K562 (cell line): Measurements from ENCODE around the gene MBD5. TPM values are rescaled to one million over a fixed set of nuclear protein-coding genes. Genes with fewer than 3 reads are reported as not detected.

ENCODE experiments used
- ARID2 ChIP-seq: fragments of 450-650 bp; IDR thresholded peaks from 2 replicates; pipeline ENCODE4 v1.6.1; 2017; ENCODE audit warnings: antibody characterized with exemption, mild to moderate bottlenecking
- DLX4 ChIP-seq: fragments of 250-450 bp; sonication (Bioruptor Pico); IDR thresholded peaks from 2 replicates; pipeline ENCODE4 v1.6.1; 2021; ENCODE audit warnings: mild to moderate bottlenecking
- FIP1L1 ChIP-seq: fragments of 200-400 bp; formaldehyde crosslinking; IDR thresholded peaks from 2 replicates; pipeline ENCODE4 v1.6.1; 2018; ENCODE audit warnings: mild to moderate bottlenecking, low read depth, low read length; ENCODE audit not compliant: poor library complexity, severe bottlenecking
- PHF21A ChIP-seq: fragments of 450-650 bp; IDR thresholded peaks from 2 replicates; pipeline ENCODE4 v1.6.1; 2017; ENCODE audit warnings: low read depth, borderline replicate concordance
- PURB ChIP-seq: sonication (generic); formaldehyde crosslinking; IDR thresholded peaks from 2 replicates; pipeline ENCODE4 v1.9.0; 2021; ENCODE audit warnings: low read depth, mild to moderate bottlenecking, missing genetic modification reagents
- SIX5 ChIP-seq, 2 experiments: IDR thresholded peaks; 2 replicates each; pipeline ENCODE4 v1.6.1; 2011; ENCODE audit warnings: low read length in 2 of 2, borderline replicate concordance in 1 of 2, low read depth in 1 of 2, mild to moderate bottlenecking in 1 of 2, moderate library complexity in 1 of 2; ENCODE audit not compliant: insufficient read depth in 1 of 2
- TBL1XR1 ChIP-seq, 2 experiments: IDR thresholded peaks; 2 replicates each; pipeline ENCODE4 v1.6.1; 2012; ENCODE audit warnings: improper control_type of control experiment in 2 of 2, low read length in 2 of 2, mild to moderate bottlenecking in 1 of 2
- THRA ChIP-seq: fragments of 450-650 bp; IDR thresholded peaks from 2 replicates; pipeline ENCODE4 v1.6.1; 2017; ENCODE audit warnings: mild to moderate bottlenecking, moderate library complexity
- THRAP3 ChIP-seq: fragments of 450-650 bp; IDR thresholded peaks from 2 replicates; pipeline ENCODE4 v1.6.1; 2016; ENCODE audit warnings: mild to moderate bottlenecking, inconsistent platforms, borderline replicate concordance
- ZNF224 ChIP-seq: sonication (generic); formaldehyde crosslinking; IDR thresholded peaks from 2 replicates; pipeline ENCODE4 v1.8.0; 2022; ENCODE audit warnings: mild to moderate bottlenecking, missing genetic modification reagents
- ZNF707 ChIP-seq: fragments of 250-450 bp; sonication (Bioruptor Pico); conservative IDR thresholded peaks from 2 replicates; pipeline ENCODE4 v1.8.0; 2022; ENCODE audit warnings: inconsistent platforms, mild to moderate bottlenecking, moderate library complexity
- polyA plus RNA-seq, 8 experiments: library from polyadenylated mRNA; depleted of rRNA in 4 of 8; stranded (reverse) in 5 of 8; unstranded in 3 of 8; fragments of >200 nt; fragmentation: Nextera tagmentation in 2 of 8; fragmentation: Illumina TruSeq in 1 of 8; extraction: Ambion mirVana in 2 of 8; extraction: Trizol in 1 of 8; gene quantifications; 2 replicates each; pipeline versions ENCODE4 v1.2.1 to v1.2.3, GENCODE V29; 2011 to 2014; ENCODE audit warnings: inconsistent platforms in 1 of 8, missing spikeins in 1 of 8
- total RNA-seq, 7 experiments: library from RNA; depleted of rRNA in 6 of 7; stranded (reverse); fragments of >200 nt in 6 of 7; fragmentation: Illumina TruSeq in 2 of 7; extraction: Trizol in 2 of 7; gene quantifications; 2 replicates each; pipeline versions ENCODE4 v1.2.1 to v1.2.3, GENCODE V29; 2011 to 2021; ENCODE audit warnings: low replicate concordance in 1 of 7

MBD5 gene
- total and polyA plus RNA-seq, 9 of the 15 experiments (the other 6 are each of a cell fraction or from before 2014, with no cell fraction given): 3.4 to 14.5 (median 9.0) TPM

GRCh38 chr2:148455791-148456190 is 434.9 kb downstream of the MBD5 start (continued):
- TF ChIP-seq THRA (no peak), DLX4 (CRISPR knock-in tag) (no peak), PURB (CRISPR knock-in tag) (no peak), ZNF224 (no peak), FIP1L1 (no peak), PHF21A (no peak), THRAP3 (no peak), ARID2 (no peak), TBL1XR1 (IDR thresholded peaks at IDR 0.05; ENCODE audit: low read length in 2 of 2) (no peak), SIX5 (IDR thresholded peaks at IDR 0.05; ENCODE audit: borderline replicate concordance in 1 of 2, insufficient read depth in 1 of 2, low read depth in 1 of 2, low read length in 2 of 2) (no peak), ZNF707 (CRISPR knock-in tag) (no peak)
